ENCODE results near the gene MCUR1.
"Not testable (repeated sequence)": the region's sequence is repeated elsewhere in the genome, so short reads cannot be mapped to it uniquely, and the experiment has no call there.

The MCUR1 gene

DNA sequence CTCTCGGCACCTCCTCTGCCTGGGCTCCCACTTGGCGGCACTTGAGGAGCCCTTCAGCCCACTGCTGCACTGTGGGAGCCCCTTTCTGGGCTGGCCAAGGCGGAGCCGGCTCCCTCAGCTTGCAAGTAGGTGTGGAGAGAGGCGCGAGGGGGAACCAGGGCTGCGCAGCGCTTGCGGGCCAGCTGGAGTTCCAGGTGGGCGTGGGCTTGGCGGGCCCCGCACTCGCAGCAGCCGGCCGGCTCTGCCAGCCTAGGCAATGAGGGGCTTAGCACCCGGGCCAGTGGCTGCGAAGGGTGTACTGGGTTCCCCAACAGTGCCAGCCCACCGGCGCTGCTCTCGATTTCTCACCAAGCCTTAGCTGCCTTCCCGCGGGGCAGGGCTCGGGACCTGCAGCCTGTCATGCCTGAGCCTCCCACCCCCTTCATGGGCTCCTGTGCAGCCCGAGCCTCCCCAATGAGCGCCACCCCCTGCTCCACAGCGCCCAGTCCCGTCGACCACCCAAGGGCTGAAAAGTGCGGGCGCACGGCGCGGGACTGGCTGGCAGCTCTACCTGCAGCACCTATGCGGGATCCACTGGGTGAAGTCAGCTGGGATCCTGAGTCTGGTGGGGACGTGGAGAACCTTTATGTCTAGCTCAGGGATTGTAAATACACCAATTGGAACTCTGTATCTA, 41.9 kb downstream of the MCUR1 start:
- not testable (repeated sequence) for DNase-seq

DNA sequence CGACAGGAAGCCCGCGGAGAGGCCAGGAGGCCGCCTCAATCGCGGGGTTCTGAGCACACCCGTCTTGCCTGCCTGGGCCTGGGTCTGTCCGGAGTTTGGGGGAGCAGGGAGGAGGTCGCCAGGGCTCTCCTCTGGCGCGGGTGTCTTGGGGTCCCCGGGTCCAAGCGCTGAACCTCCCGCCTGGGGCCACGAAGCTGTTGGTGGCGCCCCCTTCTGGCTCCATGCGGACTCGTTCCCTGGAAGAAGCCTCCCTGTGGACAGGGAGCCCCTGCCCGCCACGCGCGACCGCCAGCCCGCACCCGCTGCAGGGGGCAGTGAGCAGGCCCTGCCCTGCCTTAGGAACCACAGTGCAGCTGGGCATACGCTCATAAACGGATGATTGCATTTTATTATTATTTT, 44.7 kb downstream of the MCUR1 start:
- DNase-seq, result no peak

DNA sequence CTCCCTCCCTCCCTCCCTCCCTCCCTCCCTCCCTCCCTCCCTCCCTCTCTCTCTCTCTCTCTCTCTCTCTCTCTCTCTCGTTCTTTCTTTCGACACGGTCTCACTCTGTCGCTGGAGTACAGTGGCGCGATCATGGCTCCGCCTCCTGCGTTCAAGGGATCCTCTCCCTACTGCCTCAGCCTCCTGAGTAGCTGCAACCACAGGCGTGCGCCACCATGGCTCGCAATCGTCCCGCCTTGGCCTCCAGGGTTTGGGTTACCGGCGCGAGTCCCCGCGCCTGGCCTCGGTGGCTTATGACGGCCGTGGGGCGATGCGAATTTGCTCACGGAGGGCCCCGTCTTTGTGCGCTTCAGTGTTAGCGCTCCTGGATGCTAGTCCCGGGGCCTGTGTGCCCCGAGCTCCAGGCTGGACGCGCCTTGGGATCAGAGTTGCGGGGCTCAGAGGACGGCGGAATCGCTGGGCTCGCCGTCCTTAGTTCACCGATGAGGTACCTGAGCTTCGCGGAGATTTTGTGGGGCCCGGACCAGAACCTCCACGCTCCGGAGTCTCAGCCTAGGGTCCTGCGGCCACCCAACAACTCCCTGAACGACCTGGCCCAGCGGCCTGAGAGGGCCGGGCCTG, 45.2 kb downstream of the MCUR1 start:
- no peak for DNase-seq

GRCh38 chr6:13767121-13767808, 47.1 kb downstream of the MCUR1 start:
- DNase-seq, result peak; percentile 20 to 32

GRCh38 chr6:13766201-13766634, 48.1 kb downstream of the MCUR1 start:
- DNase-seq, result no peak

- DNase-seq, result no peak
Observed at GRCh38 chr6:13765570-13765969, 48.8 kb downstream of the MCUR1 start.

DNA sequence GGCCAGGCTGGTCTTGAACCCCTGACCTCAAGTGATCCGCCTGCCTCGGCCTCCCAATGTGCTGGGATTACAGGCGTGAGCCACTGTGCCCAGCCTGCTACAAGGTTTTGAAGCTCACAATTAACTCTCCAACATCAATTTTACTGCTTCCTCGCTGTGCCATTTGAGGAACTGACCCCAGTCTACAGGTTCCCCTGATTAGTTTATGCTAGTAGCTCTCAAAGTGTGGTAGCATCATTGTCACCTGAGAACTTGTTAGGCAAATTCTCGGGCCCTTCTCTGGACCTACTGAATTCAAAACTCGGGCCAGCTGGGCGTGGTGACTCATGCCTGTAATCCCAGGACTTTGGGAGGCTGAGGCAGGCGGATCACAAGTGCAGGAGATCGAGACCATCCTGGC, 49.4 kb downstream of the MCUR1 start:
- no peak for DNase-seq

- no peak for DNase-seq
Observed at GRCh38 chr6:13763740-13764381, 50.5 kb downstream of the MCUR1 start.

DNA sequence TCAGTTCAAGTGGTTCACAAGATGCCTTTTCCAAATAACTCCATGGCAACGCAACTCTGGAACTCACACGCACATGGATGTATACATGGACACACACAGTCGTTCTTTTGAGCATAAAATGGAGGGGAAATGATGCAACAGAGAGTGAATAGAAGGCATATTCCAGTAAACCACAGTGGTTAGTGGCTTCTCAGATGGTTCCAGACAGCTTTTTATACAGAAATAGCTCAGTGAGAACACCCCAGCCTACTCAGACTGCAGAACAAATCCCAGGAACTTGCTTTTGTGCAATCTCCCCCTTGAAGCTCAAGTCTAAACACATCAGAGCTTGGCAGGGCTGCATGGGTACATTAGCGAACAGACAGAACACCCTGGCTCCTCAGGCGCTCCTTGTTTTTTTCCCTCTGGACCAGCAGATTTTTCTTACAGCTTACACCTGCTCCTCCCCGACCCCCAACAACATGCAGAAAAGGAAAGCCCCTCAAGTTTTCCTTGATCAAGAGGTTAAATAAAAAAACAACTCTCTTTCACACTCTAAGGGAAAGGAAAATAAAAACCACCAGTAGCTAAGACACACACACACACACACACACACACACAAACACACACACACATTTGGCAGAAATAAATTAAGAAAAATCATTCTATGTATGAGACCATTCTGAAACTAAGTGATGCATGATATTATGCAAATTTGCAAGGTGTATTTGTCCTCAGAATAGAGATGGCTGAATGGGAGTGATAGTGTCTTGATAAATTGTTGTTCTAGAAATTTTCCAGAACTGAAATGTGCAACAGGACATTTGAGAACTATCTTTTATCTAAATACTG, 51.5 kb downstream of the MCUR1 start:
- no peak for DNase-seq

GRCh38 chr6:13761361-13762036, 52.9 kb downstream of the MCUR1 start:
- no peak for DNase-seq

GRCh38 chr6:13760307-13761304, 53.8 kb downstream of the MCUR1 start:
- DNase-seq, result no peak

- no peak for DNase-seq
Observed at GRCh38 chr6:13759025-13759424, 55.3 kb downstream of the MCUR1 start.

DNA sequence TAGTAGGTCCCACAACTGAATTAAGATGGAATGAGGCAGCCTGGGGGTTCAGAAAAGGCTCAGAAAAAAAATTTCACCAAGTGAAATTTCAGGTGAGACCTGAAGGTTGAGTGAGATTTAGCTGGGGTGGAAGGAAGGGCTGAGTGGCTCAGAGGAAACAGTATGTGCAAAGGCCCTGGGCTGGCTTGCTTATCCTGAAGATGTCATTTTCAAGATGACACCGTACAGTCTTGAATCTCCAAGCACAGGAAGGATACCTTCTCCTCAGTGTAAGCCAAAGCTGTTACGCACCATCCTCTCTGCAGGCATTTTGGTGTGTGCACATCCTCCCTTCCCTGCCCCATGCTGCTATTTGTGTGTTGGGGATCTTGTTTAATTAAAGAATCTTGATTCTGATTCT, 59.7 kb downstream of the MCUR1 start:
- no peak for DNase-seq

DNA sequence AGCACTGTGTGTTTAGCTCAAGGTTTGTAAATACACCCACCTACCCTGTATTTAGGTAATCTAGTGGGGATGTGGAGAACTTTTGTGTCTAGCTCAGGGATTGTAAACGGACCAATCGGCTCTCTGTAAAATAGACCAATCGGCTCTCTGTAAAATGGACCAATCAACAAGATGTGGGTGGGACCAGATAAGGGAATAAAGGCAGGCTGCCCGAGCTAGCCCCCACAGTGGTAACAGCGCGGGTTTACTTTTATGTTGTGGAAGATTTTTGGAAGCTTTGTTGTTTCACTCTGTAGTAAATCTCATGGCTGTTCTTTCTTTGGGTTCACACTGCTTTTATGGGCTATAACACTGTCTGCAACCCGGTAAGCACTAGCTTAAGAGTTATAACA, 70.6 kb downstream of the MCUR1 start:
- DNase-seq, result no peak

- DNase-seq, result no peak
Observed at GRCh38 chr6:13742961-13743735, 71.2 kb downstream of the MCUR1 start.

GRCh38 chr6:13741365-13741764, 73.0 kb downstream of the MCUR1 start:
- no peak for DNase-seq
